Heart left ventricle (tissue), 16 donors: ENCODE measurements around the gene SLC25A52. TPM values are rescaled to one million over a fixed set of nuclear protein-coding genes. Genes with fewer than 3 reads are reported as not detected.
"Not testable (repeated sequence)": the region's sequence is repeated elsewhere in the genome, so short reads cannot be mapped to it uniquely, and the experiment has no call there.

ENCODE experiments used
- ATAC-seq, 4 donors: fragments of 200-7000 bp; cut with Tn5 transposase; one replicate each; pipeline ENCODE4 v1.9.1; 2020 to 2022; ENCODE audit warnings: moderate library complexity in 4 of 4, mild to moderate bottlenecking in 3 of 4, moderate number of reproducible peaks in 1 of 4
- DNase-seq, 5 donors: peaks; one replicate each; pipeline ENCODE4 v3.0.0-alpha.2; 2020
- H3K27ac ChIP-seq, 12 donors: fragments of 200-600 bp; sonication (generic) in 4 of 12; one replicate each; pipeline versions ENCODE4 v1.5.0 to v1.8.0; 2016 to 2022; ENCODE audit warnings: mild to moderate bottlenecking in 2 of 12
- H3K27me3 ChIP-seq, 9 donors: fragments of 200-600 bp; sonication (generic) in 2 of 9; one replicate each; pipeline versions ENCODE4 v1.5.1 to v1.8.0; 2016 to 2022; ENCODE audit warnings: mild to moderate bottlenecking in 3 of 9
- H3K36me3 ChIP-seq, 9 donors: fragments of 200-600 bp; sonication (generic) in 2 of 9; one replicate each; pipeline versions ENCODE4 v1.5.0 to v1.8.0; 2018 to 2022; ENCODE audit warnings: mild to moderate bottlenecking in 2 of 9
- H3K4me1 ChIP-seq, 12 donors: fragments of 200-600 bp; sonication (generic) in 4 of 12; one replicate each; pipeline versions ENCODE4 v1.5.0 to v1.8.0; 2016 to 2022; ENCODE audit warnings: mild to moderate bottlenecking in 3 of 12
- H3K4me3 ChIP-seq, 12 donors: fragments of 200-600 bp; sonication (generic) in 4 of 12; one replicate each; pipeline versions ENCODE4 v1.5.0 to v1.8.0; 2017 to 2022; ENCODE audit warnings: mild to moderate bottlenecking in 9 of 12, moderate library complexity in 4 of 12
- H3K9me3 ChIP-seq, 12 donors: fragments of 200-600 bp; sonication (generic) in 4 of 12; one replicate each; pipeline versions ENCODE4 v1.5.0 to v1.8.0; 2016 to 2022; ENCODE audit warnings: mild to moderate bottlenecking in 1 of 12
- CTCF ChIP-seq, 12 donors: fragments of 200-600 bp; sonication (generic) in 4 of 12; IDR thresholded peaks; one replicate each; pipeline versions ENCODE4 v1.5.0 to v1.8.0; 2018 to 2022; ENCODE audit warnings: antibody characterized with exemption in 12 of 12, mild to moderate bottlenecking in 5 of 12
- POLR2A ChIP-seq, 2 donors: fragments of 450-650 bp; IDR thresholded peaks; one replicate each; pipeline ENCODE4 v1.6.1; 2017; ENCODE audit warnings: antibody characterized with exemption in 2 of 2, mild to moderate bottlenecking in 2 of 2, moderate library complexity in 2 of 2
- WGBS, 4 donors: extraction: QIAGEN DNeasy Blood & Tissue Kit in 2 of 4; methylation state at CpG; one replicate each; pipeline versions ENCODE4 v1.1.5 to v1.1.7; 2013 to 2018; 5-methylcytosine and 5-hydroxymethylcytosine counted together
- intact Hi-C, 10 donors: fragments of 100-400 bp; cut with DNase I; formaldehyde crosslinking; loops; one replicate each; pipeline versions ENCODE4 v1.11.1 to v1.14.2; 2022
- polyA plus RNA-seq, 2 donors: library from polyadenylated mRNA; stranded (reverse); fragments of 200-250 nt; gene quantifications; one replicate each; pipeline ENCODE4 v1.2.3, GENCODE V29; 2013
- total RNA-seq, 9 donors: library from RNA; depleted of rRNA in 2 of 9; stranded (reverse); fragments of >200 nt in 2 of 9; fragmentation: NEBNext Ultra II Directional in 3 of 9; extraction: Animal tissue kit (Norgen Biotek cat#: 25700) in 3 of 9; gene quantifications; one replicate each; pipeline versions ENCODE4 v1.1.0 to v1.2.4, GENCODE V29; 2016 to 2023
- donor health status: ischemic (EF 13 %, LVEDD 7.1; RV severe dilation, severe dysfunction).
- donor health status: healthy with polysubstance abuse.
- donor health status: DM: no; HTN: yes; CAD: no.
- donor health status: DM: no; HTN: no; CAD: no.
- donor health status: ischemic (EF 25% LVEDD 6.9; RV normal size, moderate dysfunction).
- donor health status: ischemic (EF 25% LVEDD 5.7; RV mildly dilated, moderate dysfunction).
- donor health status: healthy.
- donor health status: DM: yes; HTN: yes; CAD: no.
- donor health status: ischemic (EF 35%, LVEDD 5.7; RV mildly dilated, moderate dysfunction).
- donor health status: nonischemic (EF 11% LVEDD 7.7; RV severe dilation, severe dysfunction).
- donor health status: DM: yes; HTN: yes; CAD: no.
- donor health status: PGD.
- donor health status: ischemic (EF 29% LVEDD 5.4; RV normal size, mild dysfunction).
- donor health status: nonischemic (EF 23%, LVEDD 6.1; RV moderate dilation, normal function).

Gene SLC25A52
- total and polyA plus RNA-seq, 11 donors, result not detected

DNA sequence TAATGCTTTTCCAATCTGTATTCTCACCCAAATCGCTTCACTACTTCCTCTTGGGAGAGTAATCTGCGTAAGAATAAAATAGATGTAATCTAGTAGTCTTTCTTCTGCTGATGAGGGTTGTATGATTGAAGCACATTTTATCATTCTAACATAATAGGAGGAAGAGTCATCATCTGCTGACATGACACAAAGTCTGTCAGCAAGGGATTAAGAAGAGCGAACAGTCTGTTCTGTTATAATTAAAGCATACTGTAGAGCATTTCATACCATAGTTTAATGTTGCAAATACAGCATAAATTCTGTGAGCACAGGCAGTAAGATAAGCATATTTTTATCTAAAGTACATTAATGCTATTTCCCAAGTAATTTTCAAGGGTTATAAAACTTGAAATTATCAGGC lies 10.4 kb downstream of the SLC25A52 start:
- 53 to 70% (median 65%) methylated on average over 3 of the region's 3 CpGs for WGBS, 4 donors
- intact Hi-C loops, result no loop called here
- no peak for ATAC-seq

DNA sequence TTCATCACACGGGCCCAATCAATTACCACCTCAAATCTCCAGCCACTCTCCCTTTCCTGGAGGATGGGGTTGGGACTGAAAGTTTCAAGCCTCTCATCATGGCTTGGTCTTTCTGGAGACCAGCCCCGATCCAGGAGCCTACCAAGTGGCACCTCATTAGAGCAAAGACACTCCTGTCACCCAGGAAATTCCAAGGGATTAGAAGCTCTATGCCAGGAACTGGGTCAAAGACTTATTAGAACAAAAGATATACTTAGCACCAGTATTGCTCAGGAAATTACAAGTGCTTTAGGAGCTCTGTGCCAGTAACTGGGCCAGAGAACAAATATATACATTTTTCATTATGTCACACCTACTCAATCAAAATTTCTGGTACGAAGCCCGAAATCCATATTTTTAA lies 14.3 kb downstream of the SLC25A52 start:
- no peaks in the 10 kb centered on the region for H3K27me3 ChIP-seq
- H3K36me3 ChIP-seq, result no peaks in the 10 kb centered on the region
- no peaks in the 10 kb centered on the region for H3K4me1 ChIP-seq
- no peak overlapping the region for H3K4me3 ChIP-seq
- DNase-seq (no peak), ATAC-seq (no peak)
- TF ChIP-seq CTCF (IDR thresholded peaks at IDR 0.05) (no peak), POLR2A (IDR thresholded peaks at IDR 0.05) (no peak)
- 80 to 90% (median 85%) methylated on average over 4 of the region's 4 CpGs for WGBS, 4 donors
- intact Hi-C loops, result loop anchor here in 1 of 10 donors (10.0 kb wide), 1 partner anchor 208 kb away; no protein-coding TSS in a partner anchor
- no peaks in the 10 kb centered on the region for H3K9me3 ChIP-seq
- no peak overlapping the region for H3K27ac ChIP-seq

More for the DNA sequence above, 10.4 kb downstream of the SLC25A52 start:
- DNase-seq, result no peak
- TF ChIP-seq CTCF (IDR thresholded peaks at IDR 0.05) (no peak), POLR2A (IDR thresholded peaks at IDR 0.05) (no peak)
- Histone ChIP-seq H3K9me3 (no peaks in the 10 kb centered on the region), H3K36me3 (no peaks in the 10 kb centered on the region), H3K27ac (no peak overlapping the region), H3K4me1 (no peaks in the 10 kb centered on the region), H3K4me3 (no peak overlapping the region), H3K27me3 (no peaks in the 10 kb centered on the region)

DNA sequence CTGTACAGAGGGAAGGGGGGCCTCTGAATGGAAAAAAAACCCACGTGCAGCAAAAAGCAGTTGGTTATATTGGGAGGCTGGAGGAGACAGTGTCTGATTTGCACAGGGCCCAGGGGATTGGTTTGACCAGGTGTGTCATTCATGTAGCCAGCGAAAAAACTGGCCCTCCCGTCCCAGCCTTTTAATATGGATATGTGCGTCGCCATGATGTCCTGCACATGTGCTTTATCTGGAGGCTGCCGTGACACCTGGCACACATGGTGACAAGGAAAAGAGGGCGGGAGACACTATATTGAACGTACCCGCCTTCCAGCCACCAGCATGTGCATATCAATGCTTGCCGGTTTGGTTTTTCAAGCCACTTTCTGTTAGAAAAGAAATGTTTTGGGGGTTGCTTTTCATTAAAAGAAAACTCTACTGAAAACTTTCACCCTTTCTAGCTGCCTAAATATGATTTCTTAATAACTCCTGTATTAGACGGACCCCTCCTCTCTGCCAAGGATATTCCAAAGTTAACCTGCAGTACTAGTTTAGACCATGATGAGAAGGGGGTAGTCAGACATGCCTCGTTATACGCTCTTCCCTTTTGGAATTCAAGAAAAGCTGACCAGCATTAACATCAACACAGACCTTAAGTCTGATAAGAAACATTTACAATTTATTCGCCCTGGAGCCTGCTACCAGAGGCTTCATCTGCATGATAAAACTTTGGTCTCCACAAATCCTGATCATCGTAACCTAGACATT lies 16.2 kb downstream of the SLC25A52 start:
- H3K36me3 ChIP-seq, result no peaks in the 10 kb centered on the region
- no peaks in the 10 kb centered on the region for H3K4me1 ChIP-seq
- no peak for TF ChIP-seq CTCF (IDR thresholded peaks at IDR 0.05)
- DNase-seq (no peak), ATAC-seq (no peak)
- no peak overlapping the region for H3K27ac ChIP-seq
- H3K27me3 ChIP-seq, result no peaks in the 10 kb centered on the region
- WGBS, 4 donors, result 78 to 90% (median 83%) methylated on average over 15 of the region's 15 CpGs
- intact Hi-C loops, result loop anchor here in 8 of 10 donors (5.0 to 10.0 kb wide), 4 partner anchors 73 to 233 kb away; no protein-coding TSS in a partner anchor
- H3K9me3 ChIP-seq, result peaks cover 0 to 2% (median 0%) of the 10 kb centered on the region in 12 donors
- no peak overlapping the region for H3K4me3 ChIP-seq

- not testable (repeated sequence) for H3K9me3 ChIP-seq, H3K4me3 ChIP-seq, H3K27ac ChIP-seq, H3K36me3 ChIP-seq, H3K4me1 ChIP-seq, H3K27me3 ChIP-seq
- WGBS, 4 donors, result 81 to 91% (median 84%) methylated on average over 4 to 5 of the region's 5 CpGs
- peak in 3 of 4 donors; percentile 50 to 73 (median 53) for ATAC-seq
- intact Hi-C loops, result loop anchor here in 8 of 10 donors (5.0 to 10.0 kb wide), 4 partner anchors 74 to 234 kb away; no protein-coding TSS in a partner anchor
- DNase-seq, result peak in 1 of 5 donors; percentile 61
Observed at GRCh38 chr18:31743600-31743999, 17.1 kb downstream of the SLC25A52 start.
